Astrocyte of the cerebellum (primary cell): ENCODE data around the gene ALPK3.
"Not testable (repeated sequence)": the region's sequence is repeated elsewhere in the genome, so short reads cannot be mapped to it uniquely, and the experiment has no call there.

Source experiments
- DNase-seq: peaks from one replicate; pipeline ENCODE4 v3.0.0-alpha.2; 2011; ENCODE audit warnings: low read depth
- H3K4me3 ChIP-seq: 2 replicates; pipeline ENCODE4 v1.5.1; 2011; ENCODE audit warnings: mild to moderate bottlenecking, low read depth, low read length, moderate library complexity
- CTCF ChIP-seq: IDR thresholded peaks from 2 replicates; pipeline ENCODE4 v1.5.1; 2012; ENCODE audit warnings: low read length, low read depth, moderate library complexity, mild to moderate bottlenecking; ENCODE audit errors: missing control alignments
- in situ Hi-C: cut with HindIII; loops from 2 replicates; pipeline ENCODE4 v1.10.0; 2017; ENCODE audit warnings: low sequenced_read_pairs

The ALPK3 gene

GRCh38 chr15:84839714-84840113 lies 22.6 kb downstream of the ALPK3 start:
- in situ Hi-C loops = loop anchor here (5.0 kb wide), 1 partner anchor 67 kb away; no protein-coding TSS in a partner anchor
- no peak for DNase-seq
- H3K4me3 ChIP-seq = no peak overlapping the region
- no peak for TF ChIP-seq CTCF

GRCh38 chr15:84840255-84840654 lies 23.1 kb downstream of the ALPK3 start:
- H3K4me3 ChIP-seq = no peak overlapping the region
- no peak for TF ChIP-seq CTCF
- no peak for DNase-seq
- in situ Hi-C loops = no loop called here

- no peak for TF ChIP-seq CTCF
- DNase-seq = no peak
- in situ Hi-C loops = no loop called here
- no peak overlapping the region for H3K4me3 ChIP-seq
Observed at GRCh38 chr15:84840741-84841429, 23.7 kb downstream of the ALPK3 start.

- no peak for TF ChIP-seq CTCF
- DNase-seq = no peak
- H3K4me3 ChIP-seq = no peak overlapping the region
- in situ Hi-C loops = no loop called here
Observed at GRCh38 chr15:84842781-84843180, 25.6 kb downstream of the ALPK3 start.

GRCh38 chr15:84844964-84845363 lies 27.8 kb downstream of the ALPK3 start:
- no peak for DNase-seq
- no peak for TF ChIP-seq CTCF
- in situ Hi-C loops = no loop called here
- no peak overlapping the region for H3K4me3 ChIP-seq

GRCh38 chr15:84845631-84846030 lies 28.5 kb downstream of the ALPK3 start:
- DNase-seq = peak; percentile 24
- peak; percentile 61 for TF ChIP-seq CTCF
- H3K4me3 ChIP-seq, in situ Hi-C loops: not testable (repeated sequence)
